ENCODE data around the gene TSHZ3. TPM values are rescaled to one million over a fixed set of nuclear protein-coding genes. Genes with fewer than 3 reads are reported as not detected.

TSHZ3 gene
- total and polyA plus RNA-seq, 8 donors = 0.87 to 14.3 (median 5.9) TPM

GRCh38 chr19:31290931-31291590 is 58.2 kb downstream of the TSHZ3 start:
- WGBS, 5 donors = 60 to 73% (median 69%) methylated on average over 8 of the region's 8 CpGs

GRCh38 chr19:31289976-31290375 is 59.3 kb downstream of the TSHZ3 start:
- intact Hi-C loops (cut with DNase I; ENCODE audit: low total_unique reads) = no loop called here
- H3K9me3 ChIP-seq = no peaks in the 10 kb centered on the region
- no peaks in the 10 kb centered on the region for H3K36me3 ChIP-seq
- peaks cover 0 to 29% (median 6%) of the 10 kb centered on the region in 4 donors for H3K4me1 ChIP-seq
- no peaks in the 10 kb centered on the region for H3K27me3 ChIP-seq
- no peak overlapping the region for H3K27ac ChIP-seq
- DNase-seq = no peak
- no peak overlapping the region for H3K4me3 ChIP-seq
- WGBS, 5 donors = 66 to 82% (median 70%) methylated on average over 2 to 4 of the region's 4 CpGs
- TF ChIP-seq EP300 (IDR thresholded peaks at IDR 0.05) (no peak), POLR2AphosphoS5 (IDR thresholded peaks at IDR 0.05) (no peak), CTCF (IDR thresholded peaks at IDR 0.05) (no peak), POLR2A (IDR thresholded peaks at IDR 0.05) (no peak)

More at GRCh38 chr19:31290931-31291590, 58.2 kb downstream of the TSHZ3 start:
- H3K27me3 ChIP-seq = no peaks in the 10 kb centered on the region
- H3K9me3 ChIP-seq = no peaks in the 10 kb centered on the region
- no peak for DNase-seq
- intact Hi-C loops (cut with DNase I; ENCODE audit: low total_unique reads) = no loop called here
- H3K4me1 ChIP-seq = peaks cover 0 to 22% (median 3%) of the 10 kb centered on the region in 4 donors
- H3K36me3 ChIP-seq = no peaks in the 10 kb centered on the region
- no peak overlapping the region for H3K4me3 ChIP-seq
- TF ChIP-seq CTCF (IDR thresholded peaks at IDR 0.05) (no peak), EP300 (IDR thresholded peaks at IDR 0.05) (no peak), POLR2A (IDR thresholded peaks at IDR 0.05) (no peak), POLR2AphosphoS5 (IDR thresholded peaks at IDR 0.05) (no peak)
- no peak overlapping the region for H3K27ac ChIP-seq

GRCh38 chr19:31289381-31289880 is 59.8 kb downstream of the TSHZ3 start:
- Histone ChIP-seq H3K36me3 (no peaks in the 10 kb centered on the region), H3K27ac (no peak overlapping the region), H3K9me3 (no peaks in the 10 kb centered on the region), H3K4me1 (peaks cover 0 to 33% (median 6%) of the 10 kb centered on the region in 4 donors), H3K4me3 (no peak overlapping the region), H3K27me3 (no peaks in the 10 kb centered on the region)
- no peak for TF ChIP-seq CTCF (IDR thresholded peaks at IDR 0.05)
- no peak for TF ChIP-seq POLR2A (IDR thresholded peaks at IDR 0.05)
- no peak for TF ChIP-seq POLR2AphosphoS5 (IDR thresholded peaks at IDR 0.05)
- no peak for TF ChIP-seq EP300 (IDR thresholded peaks at IDR 0.05)
- WGBS, 5 donors = 82 to 92% (median 83%) methylated on average over 7 to 10 of the region's 10 CpGs
- no peak for DNase-seq
- intact Hi-C loops (cut with DNase I; ENCODE audit: low total_unique reads) = no loop called here

GRCh38 chr19:31286491-31286890 is 62.7 kb downstream of the TSHZ3 start:
- 74 to 86% (median 81%) methylated on average over 8 of the region's 8 CpGs for WGBS, 5 donors
- DNase-seq = no peak
- Histone ChIP-seq H3K4me1 (peaks cover 0 to 55% (median 7%) of the 10 kb centered on the region in 4 donors), H3K27ac (peak overlapping the region in 1 of 5 donors; percentile 22), H3K9me3 (no peaks in the 10 kb centered on the region), H3K27me3 (no peaks in the 10 kb centered on the region), H3K4me3 (no peak overlapping the region), H3K36me3 (no peaks in the 10 kb centered on the region)
- TF ChIP-seq CTCF (IDR thresholded peaks at IDR 0.05) = no peak
- no peak for TF ChIP-seq EP300 (IDR thresholded peaks at IDR 0.05)
- no peak for TF ChIP-seq POLR2AphosphoS5 (IDR thresholded peaks at IDR 0.05)
- no peak for TF ChIP-seq POLR2A (IDR thresholded peaks at IDR 0.05)
- intact Hi-C loops (cut with DNase I; ENCODE audit: low total_unique reads) = no loop called here

Data from stomach (tissue), 9 donors.